Prostate gland (tissue), 2 donors: Measurements from ENCODE around the gene GRID1. TPM values are rescaled to one million over a fixed set of nuclear protein-coding genes. Genes with fewer than 3 reads are reported as not detected.

Experiments used
- DNase-seq: peaks from one replicate; pipeline ENCODE4 v3.0.0-alpha.2; 2019; ENCODE audit warnings: low spot score
- H3K27ac ChIP-seq, 2 donors: fragments of 200-600 bp; sonication (generic); 2 replicates each; pipeline ENCODE4 v1.5.1; 2017 to 2019
- H3K27me3 ChIP-seq: fragments of 200-600 bp; sonication (generic); replicated peaks from 2 replicates; pipeline ENCODE4 v1.5.1; 2019; ENCODE audit not compliant: insufficient read depth
- H3K36me3 ChIP-seq, 2 donors: fragments of 200-600 bp; sonication (generic); 1 replicate in 1 of 2; 2 replicates in 1 of 2; pipeline versions ENCODE4 v1.5.1 to v1.8.1; 2017 to 2019
- H3K4me1 ChIP-seq: fragments of 200-600 bp; sonication (generic); replicated peaks from 2 replicates; pipeline ENCODE4 v1.5.1; 2019
- H3K4me3 ChIP-seq, 2 donors: fragments of 200-600 bp; sonication (generic); 2 replicates each; pipeline ENCODE4 v1.5.1; 2017 to 2019
- H3K9me3 ChIP-seq: fragments of 200-600 bp; sonication (generic); 2 replicates; pipeline ENCODE4 v1.5.1; 2017
- CTCF ChIP-seq, 4 experiments: fragments of 200-600 bp in 2 of 4; fragments of 450-650 bp in 2 of 4; sonication (generic) in 2 of 4; IDR thresholded peaks; 1 replicate in 3 of 4; 2 replicates in 1 of 4; pipeline ENCODE4 v1.5.1; 2016 to 2019; ENCODE audit warnings: antibody characterized with exemption in 4 of 4, mild to moderate bottlenecking in 2 of 4, moderate library complexity in 2 of 4
- POLR2A ChIP-seq: fragments of 450-650 bp; IDR thresholded peaks from one replicate; pipeline ENCODE4 v1.6.1; 2016; ENCODE audit warnings: antibody characterized with exemption, mild to moderate bottlenecking
- POLR2AphosphoS5 ChIP-seq: sonication (generic); formaldehyde crosslinking; IDR thresholded peaks from one replicate; pipeline ENCODE4 v1.6.1; 2017; ENCODE audit warnings: antibody characterized with exemption
- WGBS: methylation state at CpG from one replicate; pipeline ENCODE4 v1.1.5; 2018; 5-methylcytosine and 5-hydroxymethylcytosine counted together
- intact Hi-C: fragments of 100-400 bp; cut with DNase I; formaldehyde crosslinking; loops from one replicate; pipeline ENCODE4 v1.14.2; 2022
- total RNA-seq, 2 donors: library from RNA; depleted of rRNA; stranded (reverse); fragments of >200 nt; gene quantifications; one replicate each; pipeline ENCODE4 v1.1.0, GENCODE V29; 2016

The GRID1 gene
- total RNA-seq, 2 donors from 2014 or later: 1.0 to 10.0 TPM

- Histone ChIP-seq H3K4me3 (no peak overlapping the region), H3K36me3 (no peaks in the 10 kb centered on the region), H3K27ac (no peak overlapping the region), H3K9me3 (no peaks in the 10 kb centered on the region), H3K27me3 (no peaks in the 10 kb centered on the region), H3K4me1 (no peaks in the 10 kb centered on the region)
- intact Hi-C loops: no loop called here
- DNase-seq: no peak
- TF ChIP-seq POLR2AphosphoS5 (no peak), POLR2A (no peak), CTCF (IDR thresholded peaks at IDR 0.05) (no peak)
- WGBS: 94% methylated on average over 6 of the region's 6 CpGs
These were observed 466.5 kb downstream of the GRID1 start for GRCh38 chr10:85900061-85900460.

- no peak overlapping the region for H3K27ac ChIP-seq
- H3K4me1 ChIP-seq: no peaks in the 10 kb centered on the region
- no peak for DNase-seq
- no peaks in the 10 kb centered on the region for H3K9me3 ChIP-seq
- TF ChIP-seq POLR2A (no peak), CTCF (IDR thresholded peaks at IDR 0.05) (no peak), POLR2AphosphoS5 (no peak)
- H3K36me3 ChIP-seq: no peaks in the 10 kb centered on the region
- no peaks in the 10 kb centered on the region for H3K27me3 ChIP-seq
- intact Hi-C loops: no loop called here
- no peak overlapping the region for H3K4me3 ChIP-seq
These were observed 475.1 kb downstream of the GRID1 start for GRCh38 chr10:85891472-85891871.

- intact Hi-C loops: no loop called here
- no peak for DNase-seq
- Histone ChIP-seq H3K27me3 (no peaks in the 10 kb centered on the region), H3K4me3 (no peak overlapping the region), H3K36me3 (no peaks in the 10 kb centered on the region), H3K27ac (no peak overlapping the region), H3K9me3 (no peaks in the 10 kb centered on the region), H3K4me1 (no peaks in the 10 kb centered on the region)
- WGBS: 70% methylated on average over 2 of the region's 2 CpGs
- TF ChIP-seq POLR2AphosphoS5 (no peak), CTCF (IDR thresholded peaks at IDR 0.05) (no peak), POLR2A (no peak)
These were observed 478.0 kb downstream of the GRID1 start for GRCh38 chr10:85888559-85888958.

GRCh38 chr10:85888004-85888403 lies 478.6 kb downstream of the GRID1 start:
- Histone ChIP-seq H3K4me3 (no peak overlapping the region), H3K27me3 (no peaks in the 10 kb centered on the region), H3K4me1 (no peaks in the 10 kb centered on the region), H3K36me3 (no peaks in the 10 kb centered on the region), H3K27ac (no peak overlapping the region), H3K9me3 (no peaks in the 10 kb centered on the region)
- WGBS: 32% methylated on average over 3 of the region's 3 CpGs
- intact Hi-C loops: no loop called here
- no peak for TF ChIP-seq POLR2A
- no peak for TF ChIP-seq CTCF (IDR thresholded peaks at IDR 0.05)
- no peak for TF ChIP-seq POLR2AphosphoS5
- no peak for DNase-seq

- DNase-seq: no peak
- H3K27me3 ChIP-seq: no peaks in the 10 kb centered on the region
- no peak overlapping the region for H3K4me3 ChIP-seq
- no peak for TF ChIP-seq CTCF (IDR thresholded peaks at IDR 0.05)
- no peak for TF ChIP-seq POLR2A
- TF ChIP-seq POLR2AphosphoS5: no peak
- intact Hi-C loops: no loop called here
- H3K9me3 ChIP-seq: no peaks in the 10 kb centered on the region
- H3K36me3 ChIP-seq: no peaks in the 10 kb centered on the region
- H3K4me1 ChIP-seq: no peaks in the 10 kb centered on the region
- H3K27ac ChIP-seq: no peak overlapping the region
These were observed 492.4 kb downstream of the GRID1 start for GRCh38 chr10:85874208-85874607.
